Neural progenitor cell (in vitro differentiated cells): Measurements from ENCODE around the gene KLRC2.

Experiments
- CTCF ChIP-seq: fragments of 200-600 bp; sonication (generic); IDR thresholded peaks from 2 replicates; pipeline ENCODE4 v1.5.1; 2017; ENCODE audit warnings: antibody characterized with exemption, mild to moderate bottlenecking
- EZH2 ChIP-seq: fragments of 200-600 bp; sonication (generic); IDR thresholded peaks from 2 replicates; pipeline ENCODE4 v1.6.1; 2017; ENCODE audit warnings: antibody characterized with exemption, mild to moderate bottlenecking, moderate library complexity

GRCh38 chr12:10386857-10387256 lies 49.0 kb downstream of the KLRC2 start:
- TF ChIP-seq CTCF = no peak
- TF ChIP-seq EZH2 = no peak
